ENCODE measurements around the gene PPP1R9B. TPM values are rescaled to one million over a fixed set of nuclear protein-coding genes. Genes with fewer than 3 reads are reported as not detected.

The PPP1R9B gene
- total RNA-seq, 1 experiment from 2014 or later, result 61.3 TPM

- POLR2A ChIA-PET (ENCODE audit: low non-redundant PET), result no interaction called here
- peaks cover 10% of the 10 kb centered on the region for H3K4me1 ChIP-seq (ENCODE audit: insufficient read depth, low read length, poor library complexity, severe bottlenecking)
- H3K27me3 ChIP-seq (replicated peaks; ENCODE audit: insufficient read depth, low read depth, low read length, poor library complexity), result no peaks in the 10 kb centered on the region
- intact Hi-C loops (cut with micrococcal nuclease; ENCODE audit: unreplicated experiment), result no loop called here
- H3K4me3 ChIP-seq (ENCODE audit: low read depth, low read length, poor library complexity, severe bottlenecking), result no peak overlapping the region
- no peak for DNase-seq (ENCODE audit: low spot score)
- no peaks in the 10 kb centered on the region for H3K9me3 ChIP-seq (ENCODE audit: low read depth, low read length, poor library complexity, severe bottlenecking)
- no peaks in the 10 kb centered on the region for H3K36me3 ChIP-seq (ENCODE audit: insufficient read depth, low read length, poor library complexity, severe bottlenecking)
- CTCF ChIA-PET, result no interaction called here
- no peak for TF ChIP-seq EZH2 (IDR thresholded peaks at IDR 0.05; ENCODE audit: borderline replicate concordance, low read depth, low read length, poor library complexity, severe bottlenecking)
- TF ChIP-seq CTCF (conservative IDR thresholded peaks at IDR 0.05; ENCODE audit: low read depth, low read length), result no peak
- BruUV-seq (replicated peaks), result no TSS peak
- H3K27ac ChIP-seq (ENCODE audit: low read depth, low read length, poor library complexity, severe bottlenecking), result no peak overlapping the region
Observed at GRCh38 chr17:50099003-50099402, 51.5 kb downstream of the PPP1R9B start.

- DNase-seq (ENCODE audit: low spot score), result no peak
- ChIA-PET POLR2A (ENCODE audit: low non-redundant PET) (no interaction called here), CTCF (no interaction called here)
- TF ChIP-seq EZH2 (IDR thresholded peaks at IDR 0.05; ENCODE audit: borderline replicate concordance, low read depth, low read length, poor library complexity, severe bottlenecking) (no peak), CTCF (conservative IDR thresholded peaks at IDR 0.05; ENCODE audit: low read depth, low read length) (no peak)
- no peaks in the 10 kb centered on the region for H3K27me3 ChIP-seq (replicated peaks; ENCODE audit: insufficient read depth, low read depth, low read length, poor library complexity)
- no TSS peak for BruUV-seq (replicated peaks)
- peaks cover 10% of the 10 kb centered on the region for H3K4me1 ChIP-seq (ENCODE audit: insufficient read depth, low read length, poor library complexity, severe bottlenecking)
- intact Hi-C loops (cut with micrococcal nuclease; ENCODE audit: unreplicated experiment), result no loop called here
- H3K4me3 ChIP-seq (ENCODE audit: low read depth, low read length, poor library complexity, severe bottlenecking), result no peak overlapping the region
- H3K27ac ChIP-seq (ENCODE audit: low read depth, low read length, poor library complexity, severe bottlenecking), result no peak overlapping the region
- no peaks in the 10 kb centered on the region for H3K9me3 ChIP-seq (ENCODE audit: low read depth, low read length, poor library complexity, severe bottlenecking)
- no peaks in the 10 kb centered on the region for H3K36me3 ChIP-seq (ENCODE audit: insufficient read depth, low read length, poor library complexity, severe bottlenecking)
Observed at GRCh38 chr17:50098583-50098982, 51.9 kb downstream of the PPP1R9B start.

GRCh38 chr17:50097926-50098325 lies 52.6 kb downstream of the PPP1R9B start:
- no peak for DNase-seq (ENCODE audit: low spot score)
- Histone ChIP-seq H3K4me3 (ENCODE audit: low read depth, low read length, poor library complexity, severe bottlenecking) (no peak overlapping the region), H3K27ac (ENCODE audit: low read depth, low read length, poor library complexity, severe bottlenecking) (no peak overlapping the region), H3K36me3 (ENCODE audit: insufficient read depth, low read length, poor library complexity, severe bottlenecking) (no peaks in the 10 kb centered on the region), H3K4me1 (ENCODE audit: insufficient read depth, low read length, poor library complexity, severe bottlenecking) (peaks cover 10% of the 10 kb centered on the region), H3K9me3 (ENCODE audit: low read depth, low read length, poor library complexity, severe bottlenecking) (no peaks in the 10 kb centered on the region), H3K27me3 (replicated peaks; ENCODE audit: insufficient read depth, low read depth, low read length, poor library complexity) (no peaks in the 10 kb centered on the region)
- ChIA-PET CTCF (no interaction called here), POLR2A (ENCODE audit: low non-redundant PET) (no interaction called here)
- no peak for TF ChIP-seq CTCF (conservative IDR thresholded peaks at IDR 0.05; ENCODE audit: low read depth, low read length)
- no peak for TF ChIP-seq EZH2 (IDR thresholded peaks at IDR 0.05; ENCODE audit: borderline replicate concordance, low read depth, low read length, poor library complexity, severe bottlenecking)
- BruUV-seq (replicated peaks), result no TSS peak
- intact Hi-C loops (cut with micrococcal nuclease; ENCODE audit: unreplicated experiment), result no loop called here
